Endothelial cell (in vitro differentiated cells): ENCODE results near the gene STK10. TPM values are rescaled to one million over a fixed set of nuclear protein-coding genes. Genes with fewer than 3 reads are reported as not detected.

Source experiments
- DNase-seq: peaks from one replicate; pipeline ENCODE4 v3.0.0; 2021; ENCODE audit warnings: low spot score
- H3K27ac Mint-ChIP-seq: one replicate; pipeline ENCODE4 v1.8.0; 2021; ENCODE audit warnings: mixed read lengths, inconsistent platforms; ENCODE audit not compliant: unreplicated experiment
- H3K27me3 Mint-ChIP-seq: one replicate; pipeline ENCODE4 v1.8.0; 2021; ENCODE audit warnings: mild to moderate bottlenecking, moderate library complexity, mixed read lengths, inconsistent platforms; ENCODE audit not compliant: unreplicated experiment
- H3K36me3 Mint-ChIP-seq: one replicate; pipeline ENCODE4 v1.8.0; 2021; ENCODE audit warnings: mild to moderate bottlenecking, low read depth, mixed read lengths, inconsistent platforms; ENCODE audit not compliant: unreplicated experiment
- H3K4me1 Mint-ChIP-seq: one replicate; pipeline ENCODE4 v1.8.0; 2021; ENCODE audit warnings: mild to moderate bottlenecking, mixed read lengths, inconsistent platforms; ENCODE audit not compliant: unreplicated experiment
- H3K4me3 Mint-ChIP-seq: one replicate; pipeline ENCODE4 v1.8.0; 2021; ENCODE audit warnings: mild to moderate bottlenecking, mixed read lengths, inconsistent platforms; ENCODE audit not compliant: unreplicated experiment
- H3K9me3 Mint-ChIP-seq: one replicate; pipeline ENCODE4 v1.8.0; 2021; ENCODE audit warnings: mixed read lengths, inconsistent platforms; ENCODE audit not compliant: unreplicated experiment
- total RNA-seq: library from RNA; stranded (reverse); fragmentation: NEBNext Ultra II Directional; extraction: Animal tissue kit (Norgen Biotek cat#: 25700); gene quantifications from one replicate; pipeline ENCODE4 v1.2.1, GENCODE V29; 2021; ENCODE audit not compliant: unreplicated experiment
- TF ChIP-seq, protein P1 (sequence below): fragments of 200-600 bp; sonication (generic); IDR thresholded peaks from one replicate; pipeline ENCODE4 v1.5.0; 2021; ENCODE audit warnings: antibody characterized with exemption; ENCODE audit not compliant: unreplicated experiment

Gene STK10
- total RNA-seq, 1 donor from 2014 or later, result 69.3 TPM

DNA sequence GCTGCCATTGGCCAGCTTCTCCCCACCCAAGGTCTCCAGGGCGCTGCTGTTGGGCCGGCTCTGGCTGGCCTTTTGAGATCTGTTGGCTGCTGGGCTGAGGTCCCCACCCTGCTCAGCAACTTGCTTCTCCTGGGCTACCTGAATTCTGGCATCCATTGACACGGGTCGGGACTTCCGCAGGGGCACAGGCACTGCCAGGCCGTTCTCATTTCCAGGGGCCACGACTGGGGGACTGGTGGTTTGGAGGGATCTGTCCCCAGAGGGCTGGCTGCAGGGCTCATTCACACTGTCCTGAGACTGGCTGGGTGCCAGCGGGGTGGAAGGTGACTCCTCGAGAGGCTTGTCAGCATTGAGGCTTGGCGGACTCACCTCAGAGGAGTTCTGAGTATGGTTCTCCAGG, 94.5 kb downstream of the STK10 start:
- peaks cover 8% of the 10 kb centered on the region for H3K27me3 Mint-ChIP-seq
- H3K4me1 Mint-ChIP-seq, result peaks cover 2% of the 10 kb centered on the region
- no peak overlapping the region for H3K4me3 Mint-ChIP-seq
- H3K27ac Mint-ChIP-seq, result no peak overlapping the region
- no peaks in the 10 kb centered on the region for H3K9me3 Mint-ChIP-seq
- no peak for DNase-seq
- H3K36me3 Mint-ChIP-seq, result peaks cover 39% of the 10 kb centered on the region
- TF ChIP-seq, protein P1, sequence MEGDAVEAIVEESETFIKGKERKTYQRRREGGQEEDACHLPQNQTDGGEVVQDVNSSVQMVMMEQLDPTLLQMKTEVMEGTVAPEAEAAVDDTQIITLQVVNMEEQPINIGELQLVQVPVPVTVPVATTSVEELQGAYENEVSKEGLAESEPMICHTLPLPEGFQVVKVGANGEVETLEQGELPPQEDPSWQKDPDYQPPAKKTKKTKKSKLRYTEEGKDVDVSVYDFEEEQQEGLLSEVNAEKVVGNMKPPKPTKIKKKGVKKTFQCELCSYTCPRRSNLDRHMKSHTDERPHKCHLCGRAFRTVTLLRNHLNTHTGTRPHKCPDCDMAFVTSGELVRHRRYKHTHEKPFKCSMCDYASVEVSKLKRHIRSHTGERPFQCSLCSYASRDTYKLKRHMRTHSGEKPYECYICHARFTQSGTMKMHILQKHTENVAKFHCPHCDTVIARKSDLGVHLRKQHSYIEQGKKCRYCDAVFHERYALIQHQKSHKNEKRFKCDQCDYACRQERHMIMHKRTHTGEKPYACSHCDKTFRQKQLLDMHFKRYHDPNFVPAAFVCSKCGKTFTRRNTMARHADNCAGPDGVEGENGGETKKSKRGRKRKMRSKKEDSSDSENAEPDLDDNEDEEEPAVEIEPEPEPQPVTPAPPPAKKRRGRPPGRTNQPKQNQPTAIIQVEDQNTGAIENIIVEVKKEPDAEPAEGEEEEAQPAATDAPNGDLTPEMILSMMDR, result no peak

DNA sequence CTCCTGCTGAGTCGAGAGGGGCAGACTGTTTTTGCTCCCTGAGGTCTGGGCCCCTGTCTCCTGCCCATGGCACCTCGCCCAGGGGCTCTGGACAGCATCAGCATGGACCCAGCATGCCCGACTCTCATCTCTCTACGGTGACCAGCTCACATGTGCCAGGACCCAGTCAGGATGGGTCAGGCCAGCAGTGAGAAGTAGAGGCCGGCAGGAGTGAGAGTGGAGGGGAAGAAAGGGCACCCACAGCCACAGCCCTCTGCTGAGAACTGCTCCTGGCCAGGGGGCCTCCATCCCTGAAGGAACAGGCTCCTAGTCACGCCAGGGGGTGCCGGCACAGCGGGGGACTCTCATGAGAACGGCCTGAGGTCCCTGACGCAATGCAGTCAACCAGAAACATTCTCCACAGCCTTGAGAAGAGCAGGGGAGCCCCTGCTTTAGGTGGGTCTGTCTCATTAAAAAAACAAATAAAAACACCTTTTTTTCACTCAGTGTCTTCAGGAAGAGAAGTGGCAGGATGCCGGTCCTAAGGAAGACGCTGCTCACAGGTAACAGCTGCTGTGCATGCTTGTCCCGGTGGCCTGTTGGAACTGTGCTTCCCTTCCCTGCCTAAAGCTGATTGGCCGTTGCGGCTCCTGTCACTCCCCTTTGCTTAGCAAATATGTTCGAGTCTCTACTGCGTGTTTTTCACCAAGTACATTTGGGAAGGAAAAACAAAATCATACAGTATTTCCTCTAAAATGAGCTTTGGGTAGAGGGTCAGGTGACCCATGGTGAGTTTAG, 95.9 kb downstream of the STK10 start:
- Mint-ChIP-seq H3K27me3 (peaks cover 6% of the 10 kb centered on the region), H3K4me1 (no peaks in the 10 kb centered on the region), H3K4me3 (no peak overlapping the region), H3K9me3 (no peaks in the 10 kb centered on the region), H3K36me3 (peaks cover 27% of the 10 kb centered on the region), H3K27ac (no peak overlapping the region)
- DNase-seq, result no peak
- TF ChIP-seq, protein P1, result no peak

DNA sequence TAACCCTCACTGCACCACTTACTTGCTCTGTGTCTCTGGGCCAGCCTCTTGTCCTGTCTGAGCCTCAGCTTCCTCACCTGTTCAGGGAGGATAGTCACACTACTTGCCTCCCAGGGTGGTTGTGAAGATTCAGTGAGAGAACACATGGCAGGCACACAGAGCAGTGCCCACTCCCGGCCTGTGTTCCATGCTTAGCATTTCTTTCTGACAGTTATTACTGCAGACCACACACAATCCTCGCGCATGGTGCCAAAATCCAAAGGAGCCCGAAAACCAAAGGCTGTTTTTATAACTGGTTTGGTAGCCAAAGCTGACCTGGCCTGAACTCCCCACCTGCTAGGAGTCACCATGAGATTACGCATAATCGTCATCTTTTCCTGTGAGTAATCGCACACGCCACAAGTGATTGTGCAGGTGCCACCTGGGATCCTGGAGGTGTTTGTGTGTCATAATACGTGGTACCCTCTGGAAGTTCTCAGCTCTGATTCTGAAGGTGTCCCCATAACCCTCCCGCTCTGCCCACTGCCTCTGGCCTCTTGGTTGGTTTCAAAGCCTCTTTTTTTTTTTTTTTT, 97.0 kb downstream of the STK10 start:
- H3K4me3 Mint-ChIP-seq, result no peak overlapping the region
- no peaks in the 10 kb centered on the region for H3K9me3 Mint-ChIP-seq
- peaks cover 6% of the 10 kb centered on the region for H3K27me3 Mint-ChIP-seq
- TF ChIP-seq, protein P1, result no peak
- H3K27ac Mint-ChIP-seq, result peak overlapping the region; percentile 30
- H3K4me1 Mint-ChIP-seq, result no peaks in the 10 kb centered on the region
- no peak for DNase-seq
- peaks cover 27% of the 10 kb centered on the region for H3K36me3 Mint-ChIP-seq

DNA sequence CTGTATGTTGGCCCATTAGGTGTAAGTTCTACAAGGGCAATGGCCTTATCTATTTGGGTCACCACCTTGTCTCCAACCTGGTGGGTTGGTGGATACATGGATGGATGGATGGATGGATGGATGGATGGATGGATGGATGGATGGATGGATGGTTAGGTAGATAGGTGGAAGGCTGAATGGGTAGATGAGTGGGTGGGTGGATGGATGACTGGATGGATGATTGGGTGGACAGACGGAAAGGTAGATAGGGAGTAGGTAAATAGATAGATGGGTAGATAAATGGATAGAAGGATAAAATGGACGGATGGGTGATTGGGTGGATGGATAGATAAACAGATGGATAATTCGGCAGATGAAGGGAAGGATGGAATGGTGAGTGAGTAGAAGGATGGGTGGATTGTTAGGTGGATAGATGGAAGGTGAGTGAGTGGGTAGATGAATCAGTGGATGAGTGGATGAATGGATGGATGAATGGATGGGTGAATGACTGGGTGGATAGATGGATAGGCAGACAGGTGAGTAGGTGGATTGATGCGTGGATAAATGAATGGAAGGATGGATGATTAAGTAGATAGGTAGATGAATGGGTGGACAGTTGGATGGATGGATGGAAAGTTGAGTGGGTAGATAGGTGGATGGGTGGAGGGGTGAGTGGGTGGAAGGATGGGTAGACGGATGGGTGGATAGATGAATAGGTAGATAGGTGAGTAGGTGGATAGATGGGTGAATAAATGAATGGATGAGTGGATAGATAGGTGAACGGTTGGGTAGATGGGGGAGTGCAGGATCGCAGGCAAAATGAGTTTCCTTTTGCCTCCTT, 98.5 kb downstream of the STK10 start:
- Mint-ChIP-seq H3K4me3 (peak overlapping the region; percentile 81), H3K9me3 (no peaks in the 10 kb centered on the region), H3K4me1 (no peaks in the 10 kb centered on the region), H3K27ac (peak overlapping the region; percentile 78), H3K27me3 (peaks cover 6% of the 10 kb centered on the region), H3K36me3 (peaks cover 27% of the 10 kb centered on the region)
- no peak for DNase-seq
- TF ChIP-seq, protein P1, result no peak
